IMR-90 (cell line): ENCODE data around the gene FTSJ3. TPM values are rescaled to one million over a fixed set of nuclear protein-coding genes. Genes with fewer than 3 reads are reported as not detected.

ENCODE experiments used
- ATAC-seq: fragments of 200-7000 bp; cut with Tn5 transposase; 2 replicates; pipeline ENCODE4 v1.9.1; 2020; ENCODE audit warnings: low read depth, mild to moderate bottlenecking, moderate library complexity
- BruUV-seq: library from RNA; stranded (reverse); fragments of 400-500 nt; replicated peaks from 2 replicates; lab custom pipeline; 2021; lab: Mats Ljungman, UMichigan
- CTCF ChIA-PET: fragments of 300-600 bp; formaldehyde crosslinking; extraction: SDS; loops from one replicate; lab custom pipeline; 2021; ENCODE audit warnings: antibody characterized with exemption; lab: Yijun Ruan, JAX
- POLR2A ChIA-PET: fragments of 300-600 bp; sonication (Branson Sonifier 250); formaldehyde crosslinking; loops from one replicate; lab custom pipeline; 2022; ENCODE audit warnings: antibody characterized with exemption; ENCODE audit not compliant: unreplicated experiment; lab: Charles Lee
- DNase-seq: peaks from one replicate; pipeline ENCODE4 v3.0.0; 2013
- H2AFZ ChIP-seq: replicated peaks from 2 replicates; pipeline ENCODE3; 2013; ENCODE audit warnings: low read length, mild to moderate bottlenecking; ENCODE audit not compliant: poor library complexity
- H2AK5ac ChIP-seq: 2 replicates; pipeline ENCODE4 v1.6.1; 2013; ENCODE audit warnings: low read depth, low read length, inconsistent platforms
- H2AK9ac ChIP-seq: replicated peaks from 2 replicates; pipeline ENCODE3; 2013; ENCODE audit warnings: mild to moderate bottlenecking, low read depth, low read length, moderate library complexity; ENCODE audit not compliant: poor library complexity
- H2BK120ac ChIP-seq: 2 replicates; pipeline ENCODE4 v1.6.1; 2013; ENCODE audit warnings: low read depth, low read length, inconsistent platforms
- H2BK15ac ChIP-seq: 3 replicates; pipeline ENCODE4 v1.6.1; 2013; ENCODE audit warnings: low read depth, low read length, inconsistent platforms
- H2BK20ac ChIP-seq: 2 replicates; pipeline ENCODE4 v1.6.1; 2013; ENCODE audit warnings: low read depth, mild to moderate bottlenecking, inconsistent platforms, low read length, moderate library complexity
- H2BK5ac ChIP-seq: 2 replicates; pipeline ENCODE4 v1.6.1; 2013; ENCODE audit warnings: mild to moderate bottlenecking, low read depth, low read length, inconsistent platforms; ENCODE audit not compliant: poor library complexity, severe bottlenecking
- H3K14ac ChIP-seq: replicated peaks from 2 replicates; pipeline ENCODE4 v1.6.1; 2013; ENCODE audit warnings: low read depth, low read length, inconsistent platforms
- H3K18ac ChIP-seq: 2 replicates; pipeline ENCODE4 v1.6.1; 2013; ENCODE audit warnings: low read depth, low read length, control low read depth
- H3K23ac ChIP-seq: 2 replicates; pipeline ENCODE4 v1.6.1; 2013; ENCODE audit warnings: low read depth, low read length, inconsistent platforms
- H3K27ac ChIP-seq: 2 replicates; pipeline ENCODE4 v1.5.1; 2013; ENCODE audit warnings: mild to moderate bottlenecking, control low read depth, low read length; ENCODE audit not compliant: insufficient read depth
- H3K27me3 ChIP-seq: 2 replicates; pipeline ENCODE4 v1.6.1; 2013; ENCODE audit warnings: low read length; ENCODE audit not compliant: control insufficient read depth, insufficient read depth
- H3K36me3 ChIP-seq: 2 replicates; pipeline ENCODE4 v1.6.1; 2013; ENCODE audit warnings: low read length, mixed read lengths; ENCODE audit not compliant: control insufficient read depth, insufficient read depth
- H3K4ac ChIP-seq: 2 replicates; pipeline ENCODE4 v1.6.1; 2013; ENCODE audit warnings: low read depth, low read length, inconsistent platforms
- H3K4me1 ChIP-seq: 2 replicates; pipeline ENCODE4 v1.6.1; 2013; ENCODE audit warnings: low read length, mixed read lengths; ENCODE audit not compliant: control insufficient read depth, insufficient read depth
- H3K4me2 ChIP-seq: 2 replicates; pipeline ENCODE4 v1.6.1; 2013; ENCODE audit warnings: low read depth, mild to moderate bottlenecking, control low read depth, low read length, moderate library complexity
- H3K4me3 ChIP-seq: 2 replicates; pipeline ENCODE4 v1.5.1; 2013; ENCODE audit warnings: low read depth, mild to moderate bottlenecking, control low read depth, low read length, moderate library complexity; ENCODE audit not compliant: insufficient read depth
- H3K56ac ChIP-seq: 2 replicates; pipeline ENCODE4 v1.6.1; 2013; ENCODE audit warnings: low read length, inconsistent platforms; ENCODE audit not compliant: insufficient read depth; ENCODE audit errors: extremely low read depth
- H3K79me1 ChIP-seq, 2 experiments: 2 replicates each; pipeline ENCODE4 v1.6.1; 2013; ENCODE audit warnings: low read length in 2 of 2, inconsistent platforms in 1 of 2, low read depth in 1 of 2
- H3K9ac ChIP-seq: 2 replicates; pipeline ENCODE4 v1.6.1; 2013; ENCODE audit warnings: low read depth, low read length, control low read depth
- H3K9me1 ChIP-seq: 2 replicates; pipeline ENCODE4 v1.6.1; 2013; ENCODE audit warnings: low read length, inconsistent platforms; ENCODE audit not compliant: insufficient read depth
- H3K9me3 ChIP-seq: 2 replicates; pipeline ENCODE4 v1.6.1; 2013; ENCODE audit warnings: low read length; ENCODE audit not compliant: control insufficient read depth, insufficient read depth
- H4K20me1 ChIP-seq: 2 replicates; pipeline ENCODE4 v1.6.1; 2013; ENCODE audit warnings: low read length, inconsistent platforms; ENCODE audit not compliant: insufficient read depth
- H4K5ac ChIP-seq: 2 replicates; pipeline ENCODE4 v1.6.1; 2013; ENCODE audit warnings: mild to moderate bottlenecking, low read depth, low read length, control low read depth
- H4K8ac ChIP-seq, 2 experiments: 2 replicates each; pipeline ENCODE4 v1.6.1; 2013; ENCODE audit warnings: low read depth in 2 of 2, low read length in 2 of 2, control low read depth in 1 of 2, inconsistent platforms in 1 of 2
- H4K91ac ChIP-seq: 2 replicates; pipeline ENCODE4 v1.6.1; 2013; ENCODE audit warnings: low read depth, low read length, inconsistent platforms; ENCODE audit not compliant: insufficient read depth
- BHLHE40 ChIP-seq: fragments of 150-350 bp; IDR thresholded peaks from 2 replicates; pipeline ENCODE4 v1.6.1; 2016; ENCODE audit warnings: mild to moderate bottlenecking, low read depth, low read length
- CEBPB ChIP-seq: IDR thresholded peaks from 2 replicates; pipeline ENCODE4 v1.6.1; 2012; ENCODE audit warnings: low read depth, low read length, improper control_type of control experiment
- CHD1 ChIP-seq: IDR thresholded peaks from 2 replicates; pipeline ENCODE4 v1.6.1; 2012; ENCODE audit warnings: low read depth, low read length, improper control_type of control experiment
- CTCF ChIP-seq: conservative IDR thresholded peaks from 2 replicates; pipeline ENCODE4 v1.5.1; 2012; ENCODE audit warnings: mild to moderate bottlenecking, low read depth, low read length, improper control_type of control experiment
- FOS ChIP-seq: fragments of 150-350 bp; IDR thresholded peaks from 2 replicates; pipeline ENCODE4 v1.6.1; 2016; ENCODE audit warnings: low read depth, low read length
- MAFK ChIP-seq: IDR thresholded peaks from 2 replicates; pipeline ENCODE4 v1.6.1; 2012; ENCODE audit warnings: low read depth, low read length, improper control_type of control experiment
- MAZ ChIP-seq: IDR thresholded peaks from 2 replicates; pipeline ENCODE4 v1.6.1; 2012; ENCODE audit warnings: low read depth, mild to moderate bottlenecking, low read length, improper control_type of control experiment, moderate library complexity, borderline replicate concordance
- MXI1 ChIP-seq: IDR thresholded peaks from 2 replicates; pipeline ENCODE4 v1.6.1; 2012; ENCODE audit warnings: low read depth, mild to moderate bottlenecking, low read length, moderate library complexity, borderline replicate concordance
- NFE2L2 ChIP-seq: fragments of 150-350 bp; IDR thresholded peaks from 2 replicates; pipeline ENCODE4 v1.6.1; 2016; ENCODE audit warnings: low read depth, mild to moderate bottlenecking, low read length
- POLR2A ChIP-seq: IDR thresholded peaks from 2 replicates; pipeline ENCODE4 v1.6.1; 2012; ENCODE audit warnings: mild to moderate bottlenecking, low read depth, low read length
- RAD21 ChIP-seq: IDR thresholded peaks from 2 replicates; pipeline ENCODE4 v1.6.1; 2012; ENCODE audit warnings: low read length, improper control_type of control experiment
- RCOR1 ChIP-seq: IDR thresholded peaks from 2 replicates; pipeline ENCODE4 v1.6.1; 2012; ENCODE audit warnings: mild to moderate bottlenecking, low read length, improper control_type of control experiment; ENCODE audit not compliant: insufficient replicate concordance
- RFX5 ChIP-seq: IDR thresholded peaks from 2 replicates; pipeline ENCODE4 v1.8.0; 2012; ENCODE audit warnings: low read depth, mild to moderate bottlenecking, low read length, moderate library complexity
- SMC3 ChIP-seq: fragments of 150-350 bp; IDR thresholded peaks from 2 replicates; pipeline ENCODE4 v1.6.1; 2016; ENCODE audit warnings: low read depth, mild to moderate bottlenecking, antibody characterized with exemption, low read length, moderate library complexity
- USF2 ChIP-seq: fragments of 150-350 bp; IDR thresholded peaks from 2 replicates; pipeline ENCODE4 v1.6.1; 2017; ENCODE audit warnings: mild to moderate bottlenecking, antibody characterized with exemption, low read length, low read depth
- WGBS, 2 experiments: methylation state at CpG; one replicate each; pipeline versions ENCODE4 v1.1.5 to v1.1.7; 2013; ENCODE audit warnings: missing lambda C conversion rate in 2 of 2; ENCODE audit not compliant: insufficient read length in 1 of 2; ENCODE audit errors: extremely low coverage in 2 of 2; 5-methylcytosine and 5-hydroxymethylcytosine counted together
- dilution Hi-C: fragments of 300-500 bp; cut with HindIII; formaldehyde crosslinking; loops from one replicate; pipeline ENCODE4 v1.14.3; 2018; ENCODE audit warnings: low sequenced_read_pairs; ENCODE audit not compliant: unreplicated experiment
- in situ Hi-C: fragments of 300-500 bp; cut with MboI; formaldehyde crosslinking; loops from 3 replicates; pipeline ENCODE4 v1.14.3; 2019; ENCODE audit warnings: low sequenced_read_pairs, inconsistent platforms, mixed read lengths
- intact Hi-C: fragments of 100-400 bp; cut with micrococcal nuclease; formaldehyde crosslinking; loops from 2 replicates; pipeline ENCODE4 v1.10.0; 2022
- polyA plus RNA-seq, 3 experiments: library from polyadenylated mRNA; depleted of rRNA; stranded (reverse); fragments of >200 nt; gene quantifications; 2 replicates each; pipeline ENCODE4 v1.2.3, GENCODE V29; 2012; ENCODE audit warnings: low replicate concordance in 1 of 3
- total RNA-seq: library from RNA; depleted of rRNA; stranded (reverse); fragments of >200 nt; gene quantifications from 2 replicates; pipeline ENCODE4 v1.2.3, GENCODE V29; 2012

Gene FTSJ3
- total and polyA plus RNA-seq, 2 of the 4 experiments (the other 2 are of a cell fraction): 51.3 to 68.1 TPM

- H2BK5ac ChIP-seq: no peak overlapping the region
- in situ Hi-C loops: no loop called here
- DNase-seq (no peak), ATAC-seq (no peak)
- H4K5ac ChIP-seq: no peak overlapping the region
- no peak overlapping the region for H3K9ac ChIP-seq
- no peak overlapping the region for H3K18ac ChIP-seq
- ChIA-PET CTCF (no interaction called here), POLR2A (no interaction called here)
- H2AFZ ChIP-seq: no peak overlapping the region
- intact Hi-C loops: no loop called here
- H4K8ac ChIP-seq: no peak overlapping the region
- no peaks in the 10 kb centered on the region for H3K4me1 ChIP-seq
- H3K79me1 ChIP-seq: no peaks in the 10 kb centered on the region
- no peak overlapping the region for H3K14ac ChIP-seq
- TF ChIP-seq CEBPB: no peak
- TF ChIP-seq MAZ: no peak
- no peak for TF ChIP-seq BHLHE40
- no peak for TF ChIP-seq RCOR1
- TF ChIP-seq MAFK: no peak
- TF ChIP-seq CHD1: no peak
- no peak for TF ChIP-seq USF2
- no peak for TF ChIP-seq RFX5
- TF ChIP-seq MXI1: no peak
- TF ChIP-seq RAD21: no peak
- no peak for TF ChIP-seq FOS
- TF ChIP-seq POLR2A: no peak
- TF ChIP-seq NFE2L2: no peak
- no peak for TF ChIP-seq SMC3
- no peak for TF ChIP-seq CTCF
- H2BK15ac ChIP-seq: no peak overlapping the region
- H3K4me3 ChIP-seq: no peak overlapping the region
- H2BK20ac ChIP-seq: no peak overlapping the region
- WGBS, 2 experiments: no CpG with 5 or more reads among the region's 2 CpGs
- no peak overlapping the region for H3K4ac ChIP-seq
- peaks cover 21% of the 10 kb centered on the region for H3K27me3 ChIP-seq
- no peak overlapping the region for H2BK120ac ChIP-seq
- 0 out of 2 replicates have a peak, but pooled peaks cover 1% of the 10 kb centered on the region for H3K9me3 ChIP-seq
- H2AK5ac ChIP-seq: no peak overlapping the region
- no TSS peak for BruUV-seq
- H2AK9ac ChIP-seq: no peak overlapping the region
- H3K4me2 ChIP-seq: no peak overlapping the region
- H4K91ac ChIP-seq: no peak overlapping the region
- dilution Hi-C loops: no loop called here
- H4K20me1 ChIP-seq: no peaks in the 10 kb centered on the region
- no peak overlapping the region for H3K56ac ChIP-seq
- no peak overlapping the region for H3K23ac ChIP-seq
- H3K27ac ChIP-seq: no peak overlapping the region
- H3K36me3 ChIP-seq: no peaks in the 10 kb centered on the region
- no peaks in the 10 kb centered on the region for H3K9me1 ChIP-seq
These were observed 25.8 kb upstream of the FTSJ3 start for GRCh38 chr17:63853260-63853659.
